ENCODE results near the gene RNF121.

The RNF121 gene

DNA sequence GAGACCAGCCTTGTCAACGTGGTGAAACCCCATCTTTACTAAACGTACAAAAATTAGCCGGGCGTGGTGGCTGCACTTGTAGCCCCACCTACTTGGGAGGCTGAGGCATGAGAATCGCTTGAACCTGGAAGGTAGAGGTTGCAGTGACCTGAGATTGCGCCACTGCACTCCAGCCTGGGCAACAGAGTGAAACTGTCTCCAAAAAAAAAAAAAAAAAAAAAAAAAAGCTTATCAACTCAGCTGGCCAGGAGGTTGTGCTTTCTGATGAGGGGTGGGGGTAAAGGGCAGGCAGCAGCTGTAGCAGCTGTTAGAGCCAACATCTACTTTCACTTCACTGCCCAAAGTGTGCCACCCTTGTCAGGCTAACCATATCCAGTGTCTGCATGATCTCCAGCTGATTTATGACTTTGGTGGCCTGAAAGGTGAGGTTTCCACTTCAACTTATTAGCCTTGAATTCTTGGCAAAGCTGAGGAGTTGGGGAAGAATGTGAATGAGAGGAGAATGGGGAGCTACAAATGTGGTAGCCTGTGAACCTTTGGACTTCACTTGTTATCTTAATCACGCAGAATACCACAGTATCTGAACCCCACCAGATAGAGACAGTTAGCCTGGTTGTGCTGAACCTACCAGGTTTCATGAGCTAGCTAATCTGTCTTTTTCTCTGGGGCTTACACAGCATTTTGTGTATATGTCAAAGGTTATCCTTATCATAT, 19.6 kb downstream of the RNF121 start:
- TF ChIP-seq, protein P1, sequence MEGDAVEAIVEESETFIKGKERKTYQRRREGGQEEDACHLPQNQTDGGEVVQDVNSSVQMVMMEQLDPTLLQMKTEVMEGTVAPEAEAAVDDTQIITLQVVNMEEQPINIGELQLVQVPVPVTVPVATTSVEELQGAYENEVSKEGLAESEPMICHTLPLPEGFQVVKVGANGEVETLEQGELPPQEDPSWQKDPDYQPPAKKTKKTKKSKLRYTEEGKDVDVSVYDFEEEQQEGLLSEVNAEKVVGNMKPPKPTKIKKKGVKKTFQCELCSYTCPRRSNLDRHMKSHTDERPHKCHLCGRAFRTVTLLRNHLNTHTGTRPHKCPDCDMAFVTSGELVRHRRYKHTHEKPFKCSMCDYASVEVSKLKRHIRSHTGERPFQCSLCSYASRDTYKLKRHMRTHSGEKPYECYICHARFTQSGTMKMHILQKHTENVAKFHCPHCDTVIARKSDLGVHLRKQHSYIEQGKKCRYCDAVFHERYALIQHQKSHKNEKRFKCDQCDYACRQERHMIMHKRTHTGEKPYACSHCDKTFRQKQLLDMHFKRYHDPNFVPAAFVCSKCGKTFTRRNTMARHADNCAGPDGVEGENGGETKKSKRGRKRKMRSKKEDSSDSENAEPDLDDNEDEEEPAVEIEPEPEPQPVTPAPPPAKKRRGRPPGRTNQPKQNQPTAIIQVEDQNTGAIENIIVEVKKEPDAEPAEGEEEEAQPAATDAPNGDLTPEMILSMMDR (conservative IDR thresholded peaks at IDR 0.05): no peak
- no peak for TF ChIP-seq ZFX (IDR thresholded peaks at IDR 0.05)
- H3K27ac ChIP-seq: no peak overlapping the region

DNA sequence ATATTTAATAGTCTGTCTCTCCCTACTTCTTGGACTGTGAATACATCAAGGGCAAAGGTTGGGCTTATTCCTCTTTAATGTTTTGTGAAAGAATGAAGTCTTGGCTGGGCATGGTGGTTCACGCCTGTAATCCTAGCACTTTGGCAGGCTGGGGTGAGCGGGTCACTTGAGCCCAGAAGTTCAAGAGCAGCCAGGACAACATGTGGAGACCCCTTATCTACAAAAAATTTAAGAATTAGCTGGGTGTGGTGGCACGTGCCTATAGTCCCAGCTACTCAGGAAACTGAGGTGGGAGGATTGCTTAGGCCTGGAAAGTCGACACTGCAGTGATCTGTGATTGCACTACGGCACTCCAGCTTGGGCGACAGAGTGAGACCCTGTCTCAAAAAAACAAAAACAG, 20.2 kb downstream of the RNF121 start:
- no peak overlapping the region for H3K27ac ChIP-seq

DNA sequence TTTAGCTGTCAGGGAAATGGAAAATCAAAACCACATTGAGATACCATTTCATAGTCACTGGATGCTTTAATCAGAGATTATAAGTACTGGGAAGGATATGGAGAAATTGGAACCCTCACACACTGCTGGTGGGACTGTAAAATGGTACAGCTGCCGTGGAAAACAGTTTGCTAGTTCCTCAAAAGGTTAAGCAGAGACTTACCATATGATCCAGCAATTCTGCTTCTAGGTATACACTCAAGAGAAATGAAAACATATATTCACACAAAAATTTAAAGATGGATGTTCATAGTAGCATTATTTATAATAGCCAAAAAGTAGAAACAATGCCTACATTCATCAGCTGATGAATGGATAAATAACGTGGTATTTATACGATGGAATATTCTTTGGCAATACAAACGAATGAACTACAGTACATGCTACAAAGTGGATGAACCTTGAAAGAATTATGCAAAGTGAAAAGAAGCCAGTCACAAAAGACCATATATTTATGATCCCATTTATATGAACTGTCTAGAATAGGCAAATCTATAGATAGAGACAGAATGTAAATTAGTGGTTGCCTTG, 23.0 kb downstream of the RNF121 start:
- TF ChIP-seq, protein P1 (conservative IDR thresholded peaks at IDR 0.05): no peak
- TF ChIP-seq ZFX (IDR thresholded peaks at IDR 0.05): no peak
- H3K27ac ChIP-seq: no peak overlapping the region

More for the DNA sequence above, 20.2 kb downstream of the RNF121 start:
- TF ChIP-seq, protein P1 (conservative IDR thresholded peaks at IDR 0.05): no peak
- TF ChIP-seq ZFX (IDR thresholded peaks at IDR 0.05): no peak

DNA sequence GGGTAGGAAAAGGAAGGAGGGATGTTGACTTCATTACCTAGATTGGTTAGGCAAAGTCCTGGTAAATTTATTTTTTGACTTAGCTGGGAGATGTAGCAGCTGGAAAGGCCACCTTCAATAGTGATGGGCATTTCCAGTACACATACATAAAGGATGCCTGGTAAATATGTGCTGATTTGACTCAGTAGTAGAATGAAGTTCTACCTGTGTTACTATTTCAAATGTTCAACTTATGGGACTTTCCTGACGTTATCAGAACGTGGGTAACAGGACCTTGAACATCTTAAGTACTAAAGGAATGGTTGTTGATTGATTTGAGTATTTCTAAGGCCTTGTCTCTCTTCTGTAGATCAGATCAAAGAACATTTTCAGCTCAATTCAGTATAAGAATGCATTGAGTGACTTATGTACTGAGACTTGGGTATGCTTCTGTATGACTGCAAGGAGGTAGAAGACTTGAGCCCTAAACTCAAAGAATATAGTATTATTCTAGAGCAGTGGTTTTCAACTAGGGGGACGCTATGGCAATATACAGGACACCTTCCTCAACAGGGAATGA, 27.1 kb downstream of the RNF121 start:
- TF ChIP-seq ZFX (IDR thresholded peaks at IDR 0.05): no peak
- H3K27ac ChIP-seq: no peak overlapping the region

DNA sequence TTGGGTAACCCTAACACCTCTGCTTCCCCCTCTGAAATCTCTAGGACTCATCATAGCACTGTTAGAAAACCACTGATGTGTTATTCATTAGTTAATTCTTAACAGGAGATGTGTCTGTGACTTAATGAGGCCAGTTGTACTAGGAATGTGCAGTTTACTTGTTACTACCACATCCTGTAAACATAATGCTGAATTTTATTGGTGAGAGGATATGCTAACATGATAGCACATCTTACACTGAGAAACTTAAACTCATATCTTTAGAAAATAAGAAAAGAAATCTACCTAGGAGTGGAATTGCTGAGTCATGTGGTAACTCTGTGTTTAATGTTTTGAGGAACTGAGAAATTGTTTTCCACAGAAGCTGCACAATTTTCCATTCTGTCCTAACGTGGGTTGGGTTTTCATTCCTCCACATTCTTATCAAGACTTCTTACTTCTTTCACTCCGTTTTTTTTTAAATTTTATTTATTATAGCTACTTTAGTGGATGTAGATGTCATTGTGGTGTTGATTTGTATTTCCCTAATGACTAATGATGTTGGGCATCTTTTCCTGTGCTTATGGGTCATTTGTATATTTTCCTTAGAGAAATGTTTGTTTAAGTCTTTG, 33.7 kb downstream of the RNF121 start:
- TF ChIP-seq, protein P1 (conservative IDR thresholded peaks at IDR 0.05): no peak
- no peak for TF ChIP-seq ZFX (IDR thresholded peaks at IDR 0.05)
- H3K27ac ChIP-seq: no peak overlapping the region

DNA sequence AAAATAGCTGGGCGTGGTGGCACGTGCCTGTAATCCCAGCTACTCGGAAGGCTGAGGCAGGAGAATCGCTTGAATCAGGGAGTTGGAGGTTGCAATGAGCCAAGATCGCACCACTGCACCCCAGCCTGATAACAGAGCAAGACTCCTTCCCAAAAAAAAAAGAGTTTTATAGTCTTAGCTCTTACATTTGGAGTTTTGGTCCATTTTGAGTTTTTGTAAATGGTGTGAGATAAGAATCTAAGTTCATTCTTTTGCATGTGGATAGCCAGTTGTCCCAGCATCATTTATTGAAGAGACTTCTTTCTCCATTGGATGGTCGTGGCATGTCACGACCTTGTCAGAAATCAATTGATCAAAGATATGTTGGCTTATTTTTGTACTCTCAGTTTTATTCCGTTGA, 34.6 kb downstream of the RNF121 start:
- no peak overlapping the region for H3K27ac ChIP-seq
- TF ChIP-seq, protein P1 (conservative IDR thresholded peaks at IDR 0.05): no peak
- TF ChIP-seq ZFX (IDR thresholded peaks at IDR 0.05): no peak

DNA sequence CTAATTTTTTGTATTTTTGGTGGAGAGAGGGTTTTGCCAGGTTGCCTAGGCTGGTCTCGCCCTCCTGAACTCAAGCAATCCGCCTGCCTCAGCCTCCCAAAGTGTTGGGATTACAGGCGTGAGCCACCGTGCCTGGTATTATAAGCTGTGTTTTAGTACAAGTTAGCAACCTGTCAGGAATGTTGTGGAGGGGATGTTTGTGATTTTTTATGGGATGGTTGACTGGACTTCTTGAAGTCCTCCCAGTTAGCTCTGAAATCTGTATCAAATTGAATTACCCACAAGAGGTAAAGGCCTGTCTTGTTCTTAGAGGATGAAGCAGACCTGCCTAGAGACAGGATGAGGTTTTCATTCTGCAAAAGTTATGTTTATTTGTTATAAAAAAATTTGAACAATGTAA, 35.8 kb downstream of the RNF121 start:
- TF ChIP-seq, protein P1 (conservative IDR thresholded peaks at IDR 0.05): no peak
- TF ChIP-seq ZFX (IDR thresholded peaks at IDR 0.05): no peak
- H3K27ac ChIP-seq: no peak overlapping the region

All from C4-2B (cell line).